GM23338 (cell line): ENCODE measurements around the gene DIDO1. TPM values are rescaled to one million over a fixed set of nuclear protein-coding genes. Genes with fewer than 3 reads are reported as not detected.

ENCODE experiments used
- ATAC-seq: fragments of 200-7000 bp; cut with Tn5 transposase; 3 replicates; pipeline ENCODE4 v1.9.1; 2020
- DNase-seq: peaks from one replicate; pipeline ENCODE4 v3.0.0-alpha.2; 2015; ENCODE audit warnings: low spot score
- H2AFZ ChIP-seq: fragments of 200-600 bp; sonication (generic); 2 replicates; pipeline ENCODE4 v1.8.0; 2016; ENCODE audit warnings: antibody characterized with exemption, mild to moderate bottlenecking, moderate library complexity
- H3F3A ChIP-seq: fragments of 200-600 bp; sonication (generic); replicated peaks from 2 replicates; pipeline ENCODE4 v1.8.0; 2017; ENCODE audit warnings: antibody characterized with exemption, mixed run types, low read depth
- H3K27ac ChIP-seq: fragments of 200-600 bp; sonication (generic); 2 replicates; pipeline ENCODE4 v1.6.1; 2016; ENCODE audit warnings: low read depth
- H3K27me3 ChIP-seq: fragments of 200-600 bp; sonication (generic); 2 replicates; pipeline ENCODE4 v1.8.0; 2016; ENCODE audit warnings: mild to moderate bottlenecking, mixed run types, moderate library complexity; ENCODE audit not compliant: insufficient read depth
- H3K36me3 ChIP-seq: fragments of 200-600 bp; sonication (generic); 2 replicates; pipeline ENCODE4 v1.8.0; 2016; ENCODE audit warnings: mild to moderate bottlenecking; ENCODE audit not compliant: insufficient read depth
- H3K4me1 ChIP-seq: fragments of 200-600 bp; sonication (generic); 2 replicates; pipeline ENCODE4 v1.8.0; 2016; ENCODE audit warnings: mild to moderate bottlenecking, moderate library complexity; ENCODE audit not compliant: insufficient read depth
- H3K4me2 ChIP-seq: fragments of 200-600 bp; sonication (generic); 2 replicates; pipeline ENCODE4 v1.7.1; 2017; ENCODE audit warnings: mixed run types
- H3K4me3 ChIP-seq: fragments of 200-600 bp; sonication (generic); 2 replicates; pipeline ENCODE4 v1.6.1; 2016; ENCODE audit warnings: mixed run types
- H3K79me2 ChIP-seq: fragments of 200-600 bp; sonication (generic); replicated peaks from 2 replicates; pipeline ENCODE4 v1.8.0; 2017; ENCODE audit warnings: mild to moderate bottlenecking; ENCODE audit not compliant: insufficient read depth
- H3K9me2 ChIP-seq: fragments of 200-600 bp; sonication (generic); 2 replicates; pipeline ENCODE4 v1.8.0; 2017; ENCODE audit not compliant: insufficient read depth
- H4K20me1 ChIP-seq: fragments of 200-600 bp; sonication (generic); replicated peaks from 2 replicates; pipeline ENCODE4 v1.8.0; 2017; ENCODE audit warnings: mild to moderate bottlenecking; ENCODE audit not compliant: insufficient read depth
- H3K27ac Mint-ChIP-seq: 2 replicates; pipeline ENCODE4 v1.8.0; 2020; ENCODE audit warnings: inconsistent platforms, mild to moderate bottlenecking, moderate library complexity, mixed read lengths
- H3K27me3 Mint-ChIP-seq: 3 replicates; pipeline ENCODE4 v1.8.0; 2022; ENCODE audit warnings: low read depth, mild to moderate bottlenecking, moderate library complexity, mixed read lengths, inconsistent platforms; ENCODE audit not compliant: insufficient read depth, poor library complexity
- H3K36me3 Mint-ChIP-seq: 3 replicates; pipeline ENCODE4 v1.8.0; 2021; ENCODE audit warnings: low read depth, mild to moderate bottlenecking, inconsistent platforms, moderate library complexity, mixed read lengths
- H3K4me1 Mint-ChIP-seq: 3 replicates; pipeline ENCODE4 v1.8.0; 2020; ENCODE audit warnings: mild to moderate bottlenecking, inconsistent platforms, mixed read lengths
- H3K4me3 Mint-ChIP-seq: 3 replicates; pipeline ENCODE4 v1.8.0; 2021; ENCODE audit warnings: moderate library complexity, mild to moderate bottlenecking, inconsistent platforms, mixed read lengths
- H3K9me3 Mint-ChIP-seq: 3 replicates; pipeline ENCODE4 v1.8.0; 2020; ENCODE audit warnings: moderate library complexity, mild to moderate bottlenecking, inconsistent platforms, mixed read lengths
- CTCF ChIP-seq, 2 experiments: fragments of 200-600 bp in 1 of 2; sonication (generic) in 1 of 2; conservative IDR thresholded peaks; 2 replicates each; pipeline versions ENCODE4 v1.5.1 to v1.6.1; 2016 to 2017; ENCODE audit warnings: antibody characterized with exemption in 2 of 2, low read depth in 2 of 2, mild to moderate bottlenecking in 2 of 2, moderate library complexity in 1 of 2
- JUNB ChIP-seq: IDR thresholded peaks from one replicate; pipeline ENCODE4 v1.6.1; 2016; ENCODE audit warnings: antibody characterized with exemption; ENCODE audit not compliant: unreplicated experiment
- polyA plus RNA-seq: library from polyadenylated mRNA; unstranded; fragments of >200 nt; fragmentation: Nextera tagmentation; extraction: Ambion mirVana; gene quantifications from 2 replicates; pipeline ENCODE4 v1.2.1, GENCODE V29; 2016
- total RNA-seq: library from RNA; depleted of rRNA; stranded (reverse); fragments of >200 nt; shearing (Covaris generic); gene quantifications from 2 replicates; pipeline ENCODE4 v1.2.3, GENCODE V29; 2014
- TF ChIP-seq, protein P1 (sequence below): IDR thresholded peaks from one replicate; pipeline ENCODE4 v1.6.1; 2018; ENCODE audit warnings: antibody characterized with exemption; ENCODE audit not compliant: unreplicated experiment
- TF ChIP-seq, protein P2 (sequence below): IDR thresholded peaks from 2 replicates; pipeline ENCODE4 v1.6.1; 2016; ENCODE audit warnings: antibody characterized with exemption

The DIDO1 gene
- total and polyA plus RNA-seq, 2 experiments from 2014 or later = 72.4 to 162 TPM

DNA sequence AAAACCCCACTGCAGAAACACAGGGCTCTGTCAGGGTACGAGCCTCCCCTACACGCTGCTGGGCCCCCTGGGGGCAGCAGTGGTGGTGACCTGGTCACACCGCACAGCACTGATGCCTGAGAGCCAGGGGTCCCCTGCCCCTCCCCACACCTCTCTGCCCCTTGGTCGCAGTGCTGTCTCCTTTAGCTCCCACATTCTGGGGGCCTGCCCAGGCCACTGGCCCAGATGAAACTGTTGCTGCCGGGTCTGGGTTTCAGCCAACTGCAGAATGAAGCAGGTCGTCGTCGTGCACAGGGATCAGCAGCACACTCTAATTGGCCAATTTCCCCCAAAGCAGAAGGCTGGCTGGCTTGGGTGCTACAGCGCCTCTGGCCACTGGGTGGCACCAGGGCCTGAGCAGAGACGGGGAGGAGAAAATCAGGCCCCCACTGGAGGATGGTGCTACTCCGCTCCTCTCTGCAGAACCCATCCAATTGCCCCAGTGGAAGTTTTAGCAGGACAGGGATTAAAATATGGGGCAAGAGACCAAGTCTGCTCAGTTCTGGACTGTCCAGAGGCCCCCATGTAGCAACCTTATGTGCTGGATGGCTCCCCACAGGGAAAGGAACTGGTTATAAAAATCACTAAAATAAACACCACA lies 26.1 kb downstream of the DIDO1 start (continued):
- TF ChIP-seq, protein P1, sequence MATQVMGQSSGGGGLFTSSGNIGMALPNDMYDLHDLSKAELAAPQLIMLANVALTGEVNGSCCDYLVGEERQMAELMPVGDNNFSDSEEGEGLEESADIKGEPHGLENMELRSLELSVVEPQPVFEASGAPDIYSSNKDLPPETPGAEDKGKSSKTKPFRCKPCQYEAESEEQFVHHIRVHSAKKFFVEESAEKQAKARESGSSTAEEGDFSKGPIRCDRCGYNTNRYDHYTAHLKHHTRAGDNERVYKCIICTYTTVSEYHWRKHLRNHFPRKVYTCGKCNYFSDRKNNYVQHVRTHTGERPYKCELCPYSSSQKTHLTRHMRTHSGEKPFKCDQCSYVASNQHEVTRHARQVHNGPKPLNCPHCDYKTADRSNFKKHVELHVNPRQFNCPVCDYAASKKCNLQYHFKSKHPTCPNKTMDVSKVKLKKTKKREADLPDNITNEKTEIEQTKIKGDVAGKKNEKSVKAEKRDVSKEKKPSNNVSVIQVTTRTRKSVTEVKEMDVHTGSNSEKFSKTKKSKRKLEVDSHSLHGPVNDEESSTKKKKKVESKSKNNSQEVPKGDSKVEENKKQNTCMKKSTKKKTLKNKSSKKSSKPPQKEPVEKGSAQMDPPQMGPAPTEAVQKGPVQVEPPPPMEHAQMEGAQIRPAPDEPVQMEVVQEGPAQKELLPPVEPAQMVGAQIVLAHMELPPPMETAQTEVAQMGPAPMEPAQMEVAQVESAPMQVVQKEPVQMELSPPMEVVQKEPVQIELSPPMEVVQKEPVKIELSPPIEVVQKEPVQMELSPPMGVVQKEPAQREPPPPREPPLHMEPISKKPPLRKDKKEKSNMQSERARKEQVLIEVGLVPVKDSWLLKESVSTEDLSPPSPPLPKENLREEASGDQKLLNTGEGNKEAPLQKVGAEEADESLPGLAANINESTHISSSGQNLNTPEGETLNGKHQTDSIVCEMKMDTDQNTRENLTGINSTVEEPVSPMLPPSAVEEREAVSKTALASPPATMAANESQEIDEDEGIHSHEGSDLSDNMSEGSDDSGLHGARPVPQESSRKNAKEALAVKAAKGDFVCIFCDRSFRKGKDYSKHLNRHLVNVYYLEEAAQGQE = peak; percentile 23
- TF ChIP-seq, protein P2, sequence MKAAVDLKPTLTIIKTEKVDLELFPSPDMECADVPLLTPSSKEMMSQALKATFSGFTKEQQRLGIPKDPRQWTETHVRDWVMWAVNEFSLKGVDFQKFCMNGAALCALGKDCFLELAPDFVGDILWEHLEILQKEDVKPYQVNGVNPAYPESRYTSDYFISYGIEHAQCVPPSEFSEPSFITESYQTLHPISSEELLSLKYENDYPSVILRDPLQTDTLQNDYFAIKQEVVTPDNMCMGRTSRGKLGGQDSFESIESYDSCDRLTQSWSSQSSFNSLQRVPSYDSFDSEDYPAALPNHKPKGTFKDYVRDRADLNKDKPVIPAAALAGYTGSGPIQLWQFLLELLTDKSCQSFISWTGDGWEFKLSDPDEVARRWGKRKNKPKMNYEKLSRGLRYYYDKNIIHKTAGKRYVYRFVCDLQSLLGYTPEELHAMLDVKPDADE = peak; percentile 32; the same call in 1 of the 2 replicates

DNA sequence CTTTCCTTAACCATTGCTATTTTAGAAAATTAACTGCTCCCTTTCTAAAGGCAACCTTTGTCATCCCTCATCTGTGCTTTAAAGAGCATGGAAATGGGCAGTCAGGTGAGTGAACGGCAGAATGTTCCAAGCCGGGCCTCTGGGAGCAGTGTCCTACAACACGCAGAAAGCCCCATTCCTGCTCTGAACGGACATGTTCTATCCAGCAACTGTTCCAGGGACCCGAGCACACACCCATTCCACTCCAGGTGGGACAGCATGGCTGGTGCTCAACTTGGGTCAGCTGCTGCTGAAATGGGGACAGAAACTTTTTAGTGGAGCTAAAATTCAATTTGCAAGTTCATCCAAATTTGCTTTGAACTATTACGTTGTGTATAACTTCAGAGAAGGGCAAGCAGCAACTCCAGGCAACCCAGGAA lies 26.7 kb downstream of the DIDO1 start:
- Histone ChIP-seq H3K4me1 (peaks cover 33% of the 10 kb centered on the region), H3K9me2 (no peaks in the 10 kb centered on the region), H3K36me3 (peaks cover 49% of the 10 kb centered on the region), H3F3A (peaks cover 65% of the 10 kb centered on the region), H3K27ac (no peak overlapping the region; the same call in 1 of the 2 replicates), H3K79me2 (peaks cover 7% of the 10 kb centered on the region), H2AFZ (no peak overlapping the region), H4K20me1 (peaks cover 52% of the 10 kb centered on the region), H3K4me2 (peak overlapping the region; percentile 63), H3K4me3 (no peak overlapping the region), H3K27me3 (no peaks in the 10 kb centered on the region)
- 0 out of 3 replicates have a peak overlapping the region, but pooled peaks have one; percentile 29 for H3K4me3 Mint-ChIP-seq
- ATAC-seq (peak; percentile 38), DNase-seq (peak; percentile 78)
- peaks cover 31% of the 10 kb centered on the region for H3K27me3 Mint-ChIP-seq
- peaks cover 55% of the 10 kb centered on the region for H3K36me3 Mint-ChIP-seq
- peaks cover 43% of the 10 kb centered on the region for H3K4me1 Mint-ChIP-seq
- 0 out of 2 replicates have a peak overlapping the region, but pooled peaks have one; percentile 36 for H3K27ac Mint-ChIP-seq
- no peaks in the 10 kb centered on the region; the same call in 2 of the 3 replicates for H3K9me3 Mint-ChIP-seq
- TF ChIP-seq CTCF (conservative IDR thresholded peaks at IDR 0.05; ENCODE audit: low read depth in 2 of 2) = peak; percentile 14 to 23
- no peak for TF ChIP-seq JUNB
